Posterior vena cava (tissue), 2 donors: Measurements from ENCODE around the gene L1TD1. TPM values are rescaled to one million over a fixed set of nuclear protein-coding genes. Genes with fewer than 3 reads are reported as not detected.

Source experiments
- total RNA-seq, 2 donors: library from RNA; stranded (reverse); fragmentation: NEBNext Ultra II Directional; extraction: Animal tissue kit (Norgen Biotek cat#: 25700); gene quantifications; one replicate each; pipeline ENCODE4 v1.2.1, GENCODE V29; 2021
- donor health status: DM: yes; HTN: yes; CAD: no.
- donor health status: DM: yes; HTN: yes; CAD: no.

L1TD1 gene
- total RNA-seq, 2 donors from 2014 or later, result 0.09 to 0.48 TPM

Other genes with a start within 250 kb of the L1TD1 start
- gene KANK4, start 124.6 kb downstream of the L1TD1 start, total RNA-seq, result under 1 TPM; 0.19 to 0.37 TPM
- 10 to 100 TPM; 20.2 to 29.8 TPM for gene USP1, start 242.2 kb downstream of the L1TD1 start, total RNA-seq